Ishikawa (cell line): Measurements from ENCODE around the gene D2HGDH.

Experiments used
- CEBPB ChIP-seq: IDR thresholded peaks from 2 replicates; pipeline ENCODE4 v1.6.1; 2012
- CREB1 ChIP-seq: IDR thresholded peaks from 2 replicates; pipeline ENCODE4 v1.6.1; 2012; ENCODE audit warnings: low read depth
- EGR1 ChIP-seq: IDR thresholded peaks from 2 replicates; pipeline ENCODE4 v1.6.1; 2012
- FOXM1 ChIP-seq: IDR thresholded peaks from 2 replicates; pipeline ENCODE4 v1.6.1; 2012; ENCODE audit warnings: low read depth, borderline replicate concordance
- RAD21 ChIP-seq: IDR thresholded peaks from 2 replicates; pipeline ENCODE4 v1.6.1; 2012; ENCODE audit warnings: low read depth
- TAF1 ChIP-seq: IDR thresholded peaks from 2 replicates; pipeline ENCODE4 v1.6.1; 2012; ENCODE audit warnings: low read depth, mild to moderate bottlenecking
- TF ChIP-seq, protein P1 (sequence below): IDR thresholded peaks from 2 replicates; pipeline ENCODE4 v1.6.1; 2012; ENCODE audit warnings: low read depth, mild to moderate bottlenecking
- TF ChIP-seq, protein P2 (sequence below): IDR thresholded peaks from 2 replicates; pipeline ENCODE4 v1.6.1; 2012

DNA sequence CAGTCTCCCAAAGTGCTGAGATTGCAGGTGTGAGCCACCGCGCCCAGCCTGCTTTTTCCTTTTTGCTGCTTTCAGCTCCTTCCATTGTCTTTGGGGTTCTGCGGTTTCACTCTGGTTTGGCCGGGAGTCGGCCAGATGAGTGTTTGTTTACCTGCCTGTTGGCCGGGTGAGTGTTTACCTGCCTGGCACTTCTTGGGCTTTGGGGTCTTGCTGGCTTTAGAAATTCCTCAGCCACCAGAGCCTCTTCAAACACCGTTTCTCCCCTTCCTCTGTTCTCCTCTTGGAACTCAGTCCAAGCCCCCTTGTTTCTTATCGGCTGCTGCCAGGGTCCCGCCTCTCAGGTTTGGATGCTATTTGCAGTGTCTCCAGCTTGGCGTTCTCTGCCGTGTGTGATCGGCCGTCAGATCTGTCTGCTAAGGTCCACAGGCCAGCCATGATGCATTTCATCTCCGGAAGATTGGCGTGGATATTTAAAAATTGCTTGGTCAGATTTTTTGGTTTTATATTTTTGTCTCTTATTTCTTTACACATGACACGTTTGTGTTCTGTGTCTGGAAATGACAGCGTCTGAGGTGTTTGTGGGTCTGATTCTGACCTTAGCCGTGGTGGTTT lies 28.0 kb downstream of the D2HGDH start:
- no peak for TF ChIP-seq RAD21
- no peak for TF ChIP-seq EGR1
- TF ChIP-seq TAF1: no peak
- no peak for TF ChIP-seq FOXM1
- TF ChIP-seq, protein P1, sequence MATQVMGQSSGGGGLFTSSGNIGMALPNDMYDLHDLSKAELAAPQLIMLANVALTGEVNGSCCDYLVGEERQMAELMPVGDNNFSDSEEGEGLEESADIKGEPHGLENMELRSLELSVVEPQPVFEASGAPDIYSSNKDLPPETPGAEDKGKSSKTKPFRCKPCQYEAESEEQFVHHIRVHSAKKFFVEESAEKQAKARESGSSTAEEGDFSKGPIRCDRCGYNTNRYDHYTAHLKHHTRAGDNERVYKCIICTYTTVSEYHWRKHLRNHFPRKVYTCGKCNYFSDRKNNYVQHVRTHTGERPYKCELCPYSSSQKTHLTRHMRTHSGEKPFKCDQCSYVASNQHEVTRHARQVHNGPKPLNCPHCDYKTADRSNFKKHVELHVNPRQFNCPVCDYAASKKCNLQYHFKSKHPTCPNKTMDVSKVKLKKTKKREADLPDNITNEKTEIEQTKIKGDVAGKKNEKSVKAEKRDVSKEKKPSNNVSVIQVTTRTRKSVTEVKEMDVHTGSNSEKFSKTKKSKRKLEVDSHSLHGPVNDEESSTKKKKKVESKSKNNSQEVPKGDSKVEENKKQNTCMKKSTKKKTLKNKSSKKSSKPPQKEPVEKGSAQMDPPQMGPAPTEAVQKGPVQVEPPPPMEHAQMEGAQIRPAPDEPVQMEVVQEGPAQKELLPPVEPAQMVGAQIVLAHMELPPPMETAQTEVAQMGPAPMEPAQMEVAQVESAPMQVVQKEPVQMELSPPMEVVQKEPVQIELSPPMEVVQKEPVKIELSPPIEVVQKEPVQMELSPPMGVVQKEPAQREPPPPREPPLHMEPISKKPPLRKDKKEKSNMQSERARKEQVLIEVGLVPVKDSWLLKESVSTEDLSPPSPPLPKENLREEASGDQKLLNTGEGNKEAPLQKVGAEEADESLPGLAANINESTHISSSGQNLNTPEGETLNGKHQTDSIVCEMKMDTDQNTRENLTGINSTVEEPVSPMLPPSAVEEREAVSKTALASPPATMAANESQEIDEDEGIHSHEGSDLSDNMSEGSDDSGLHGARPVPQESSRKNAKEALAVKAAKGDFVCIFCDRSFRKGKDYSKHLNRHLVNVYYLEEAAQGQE: no peak
- TF ChIP-seq CEBPB: no peak
- no peak for TF ChIP-seq CREB1
- TF ChIP-seq, protein P2, sequence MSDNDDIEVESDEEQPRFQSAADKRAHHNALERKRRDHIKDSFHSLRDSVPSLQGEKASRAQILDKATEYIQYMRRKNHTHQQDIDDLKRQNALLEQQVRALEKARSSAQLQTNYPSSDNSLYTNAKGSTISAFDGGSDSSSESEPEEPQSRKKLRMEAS: no peak
